Measurements from ENCODE around the gene DCX. TPM values are rescaled to one million over a fixed set of nuclear protein-coding genes. Genes with fewer than 3 reads are reported as not detected.
A peak's percentile ranks its signal among the peaks of the same experiment; 100 is the strongest.

DCX gene
- total RNA-seq, 1 experiment from 2014 or later, result not detected

- no TSS peak for BruUV-seq (replicated peaks)
- no peaks in the 10 kb centered on the region for H3K4me1 Mint-ChIP-seq (ENCODE audit: insufficient read depth, unreplicated experiment)
- DNase-seq (ENCODE audit: unreplicated experiment), result no peak
- peaks cover 7% of the 10 kb centered on the region for H3K9me3 Mint-ChIP-seq (ENCODE audit: unreplicated experiment)
- ChIA-PET CTCF (interaction anchor here (0.6 to 4.4 kb wide), 2 partner anchors 13 to 396 kb away, joined by 3 to 23 read pairs; no protein-coding TSS in a partner anchor), POLR2A (no interaction called here)
- intact Hi-C loops (cut with micrococcal nuclease), result no loop called here
- peaks cover 59% of the 10 kb centered on the region for H3K27me3 Mint-ChIP-seq (ENCODE audit: insufficient read depth, unreplicated experiment)
- H3K4me3 Mint-ChIP-seq (ENCODE audit: unreplicated experiment), result no peak overlapping the region
- TF ChIP-seq, protein P1, sequence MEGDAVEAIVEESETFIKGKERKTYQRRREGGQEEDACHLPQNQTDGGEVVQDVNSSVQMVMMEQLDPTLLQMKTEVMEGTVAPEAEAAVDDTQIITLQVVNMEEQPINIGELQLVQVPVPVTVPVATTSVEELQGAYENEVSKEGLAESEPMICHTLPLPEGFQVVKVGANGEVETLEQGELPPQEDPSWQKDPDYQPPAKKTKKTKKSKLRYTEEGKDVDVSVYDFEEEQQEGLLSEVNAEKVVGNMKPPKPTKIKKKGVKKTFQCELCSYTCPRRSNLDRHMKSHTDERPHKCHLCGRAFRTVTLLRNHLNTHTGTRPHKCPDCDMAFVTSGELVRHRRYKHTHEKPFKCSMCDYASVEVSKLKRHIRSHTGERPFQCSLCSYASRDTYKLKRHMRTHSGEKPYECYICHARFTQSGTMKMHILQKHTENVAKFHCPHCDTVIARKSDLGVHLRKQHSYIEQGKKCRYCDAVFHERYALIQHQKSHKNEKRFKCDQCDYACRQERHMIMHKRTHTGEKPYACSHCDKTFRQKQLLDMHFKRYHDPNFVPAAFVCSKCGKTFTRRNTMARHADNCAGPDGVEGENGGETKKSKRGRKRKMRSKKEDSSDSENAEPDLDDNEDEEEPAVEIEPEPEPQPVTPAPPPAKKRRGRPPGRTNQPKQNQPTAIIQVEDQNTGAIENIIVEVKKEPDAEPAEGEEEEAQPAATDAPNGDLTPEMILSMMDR (IDR thresholded peaks at IDR 0.05; ENCODE audit: unreplicated experiment), result no peak
- no peak overlapping the region for H3K27ac Mint-ChIP-seq (ENCODE audit: low read depth, unreplicated experiment)
- no peaks in the 10 kb centered on the region for H3K36me3 Mint-ChIP-seq (ENCODE audit: insufficient read depth, unreplicated experiment)
Observed at GRCh38 chrX:111257733-111258132, 154.3 kb downstream of the DCX start.

DNA sequence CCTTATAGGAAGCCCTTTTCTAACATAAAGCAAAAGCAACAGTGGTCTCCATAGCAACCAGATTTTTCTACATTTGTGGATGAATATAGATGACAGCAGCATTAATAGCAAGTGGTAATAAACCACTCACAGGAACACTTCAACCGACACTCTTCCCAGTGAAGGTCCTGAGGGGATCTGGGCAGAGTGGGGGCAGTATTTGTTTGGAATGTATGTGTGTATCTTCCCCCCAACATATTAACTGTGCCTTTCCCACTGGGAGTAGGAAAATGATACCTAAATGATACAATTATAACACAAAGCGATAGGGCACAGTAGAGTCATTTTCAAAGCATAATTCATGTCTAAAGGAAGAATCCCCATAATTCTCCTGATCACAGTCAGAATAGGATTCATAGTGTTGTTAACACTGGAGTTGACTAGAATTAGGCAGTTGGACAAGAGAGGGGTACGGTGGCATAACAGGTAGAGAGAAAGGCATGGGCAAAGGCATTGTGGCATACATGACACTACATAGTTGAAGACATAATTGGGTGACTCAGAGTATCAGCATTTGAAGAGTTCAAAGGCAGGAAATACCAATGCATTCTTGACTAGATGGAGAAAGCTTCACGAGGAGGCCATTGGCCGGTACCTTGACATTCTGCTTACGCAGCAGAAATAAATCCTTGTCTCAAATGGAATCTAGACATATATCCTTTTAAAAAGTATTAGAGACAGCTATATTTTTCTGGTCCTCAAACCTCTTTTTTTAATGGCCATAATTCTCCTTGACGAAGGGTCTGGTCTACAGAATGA, 156.9 kb downstream of the DCX start:
- Mint-ChIP-seq H3K4me1 (ENCODE audit: insufficient read depth, unreplicated experiment) (no peaks in the 10 kb centered on the region), H3K27me3 (ENCODE audit: insufficient read depth, unreplicated experiment) (peaks cover 59% of the 10 kb centered on the region), H3K36me3 (ENCODE audit: insufficient read depth, unreplicated experiment) (no peaks in the 10 kb centered on the region), H3K9me3 (ENCODE audit: unreplicated experiment) (peaks cover 7% of the 10 kb centered on the region), H3K27ac (ENCODE audit: low read depth, unreplicated experiment) (no peak overlapping the region), H3K4me3 (ENCODE audit: unreplicated experiment) (no peak overlapping the region)
- TF ChIP-seq, protein P1 (IDR thresholded peaks at IDR 0.05; ENCODE audit: unreplicated experiment), result no peak
- CTCF ChIA-PET, result no interaction called here
- BruUV-seq (replicated peaks), result no TSS peak
- DNase-seq (ENCODE audit: unreplicated experiment), result peak; percentile 15
- POLR2A ChIA-PET, result no interaction called here
- intact Hi-C loops (cut with micrococcal nuclease), result no loop called here

DNA sequence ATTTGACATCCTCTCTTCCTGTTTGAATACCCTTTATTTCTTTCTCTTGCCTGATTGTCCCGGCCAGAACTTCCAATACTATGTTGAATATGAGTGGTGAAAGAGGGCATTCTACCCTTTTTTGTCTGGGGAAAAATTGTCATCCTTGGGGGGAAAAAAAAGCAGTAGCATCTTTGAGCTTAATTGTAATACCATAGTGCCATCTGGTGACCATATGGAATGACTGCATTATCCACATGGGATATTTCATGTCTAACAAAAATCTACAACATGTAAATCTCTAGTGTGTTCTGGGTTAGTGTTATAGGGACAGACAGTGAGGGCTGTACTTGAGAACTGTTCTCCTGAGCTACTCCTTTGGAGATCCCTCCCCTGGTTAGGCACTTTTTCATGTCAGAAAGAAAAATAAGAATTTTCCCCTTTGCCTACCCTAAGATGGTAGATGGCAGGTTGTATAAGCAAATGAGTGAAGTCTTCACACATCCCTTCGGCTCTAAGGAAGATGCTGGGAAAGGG, 167.7 kb downstream of the DCX start:
- Mint-ChIP-seq H3K4me3 (ENCODE audit: unreplicated experiment) (no peak overlapping the region), H3K27me3 (ENCODE audit: insufficient read depth, unreplicated experiment) (peaks cover 100% of the 10 kb centered on the region), H3K36me3 (ENCODE audit: insufficient read depth, unreplicated experiment) (no peaks in the 10 kb centered on the region), H3K4me1 (ENCODE audit: insufficient read depth, unreplicated experiment) (no peaks in the 10 kb centered on the region), H3K9me3 (ENCODE audit: unreplicated experiment) (no peaks in the 10 kb centered on the region), H3K27ac (ENCODE audit: low read depth, unreplicated experiment) (no peak overlapping the region)
- CTCF ChIA-PET, result interaction anchor here (0.5 to 3.7 kb wide), 32 partner anchors 9 to 1111 kb away, joined by 3 to 31 read pairs (median 4); no protein-coding TSS in a partner anchor
- intact Hi-C loops (cut with micrococcal nuclease), result loop anchor here (1.0 to 5.0 kb wide), 5 partner anchors 80 to 1082 kb away; no protein-coding TSS in a partner anchor
- DNase-seq (ENCODE audit: unreplicated experiment), result peak; percentile 31
- TF ChIP-seq, protein P1 (IDR thresholded peaks at IDR 0.05; ENCODE audit: unreplicated experiment), result peak; percentile 66
- POLR2A ChIA-PET, result interaction anchor here (0.7 to 1.0 kb wide), 4 partner anchors 9 to 1025 kb away, joined by 3 to 4 read pairs (median 4); no protein-coding TSS in a partner anchor
- BruUV-seq (replicated peaks), result no TSS peak

Other genes with a start within 250 kb of the DCX start
- gene CAPN6, start 141.7 kb downstream of the DCX start, total RNA-seq (2022), result 0.37 TPM in 1 of 2 replicates, not detected in the other
- gene SERTM2, start 99.5 kb upstream of the DCX start, total RNA-seq (2022), result not detected in 2 replicates